ENCODE data around the gene NFYC.
"Not testable (repeated sequence)": the region's sequence is repeated elsewhere in the genome, so short reads cannot be mapped to it uniquely, and the experiment has no call there.

NFYC gene

DNA sequence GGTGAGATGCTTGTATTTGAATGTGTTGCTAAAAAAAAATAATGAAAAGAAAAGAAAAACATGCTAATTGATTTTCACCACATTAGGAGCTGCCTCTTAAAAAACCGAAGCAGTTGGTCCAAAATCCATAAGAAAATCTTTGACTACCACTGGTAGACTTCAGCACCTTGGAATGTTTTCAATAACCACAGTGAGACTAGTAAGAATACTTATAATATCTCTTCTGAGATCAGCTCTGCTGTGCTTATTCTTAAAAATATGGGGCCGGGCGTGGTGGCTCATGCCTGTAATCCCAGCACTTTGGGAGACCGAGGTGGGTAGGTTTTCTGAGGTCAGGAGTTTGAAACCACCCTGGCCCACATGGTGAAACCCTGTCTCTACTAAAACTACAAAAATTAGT is 15.1 kb downstream of the NFYC start:
- no peak for DNase-seq (ENCODE audit: low spot score)

- no peak for DNase-seq (ENCODE audit: low spot score)
Observed at GRCh38 chr1:40708750-40709099, 17.2 kb downstream of the NFYC start.

DNA sequence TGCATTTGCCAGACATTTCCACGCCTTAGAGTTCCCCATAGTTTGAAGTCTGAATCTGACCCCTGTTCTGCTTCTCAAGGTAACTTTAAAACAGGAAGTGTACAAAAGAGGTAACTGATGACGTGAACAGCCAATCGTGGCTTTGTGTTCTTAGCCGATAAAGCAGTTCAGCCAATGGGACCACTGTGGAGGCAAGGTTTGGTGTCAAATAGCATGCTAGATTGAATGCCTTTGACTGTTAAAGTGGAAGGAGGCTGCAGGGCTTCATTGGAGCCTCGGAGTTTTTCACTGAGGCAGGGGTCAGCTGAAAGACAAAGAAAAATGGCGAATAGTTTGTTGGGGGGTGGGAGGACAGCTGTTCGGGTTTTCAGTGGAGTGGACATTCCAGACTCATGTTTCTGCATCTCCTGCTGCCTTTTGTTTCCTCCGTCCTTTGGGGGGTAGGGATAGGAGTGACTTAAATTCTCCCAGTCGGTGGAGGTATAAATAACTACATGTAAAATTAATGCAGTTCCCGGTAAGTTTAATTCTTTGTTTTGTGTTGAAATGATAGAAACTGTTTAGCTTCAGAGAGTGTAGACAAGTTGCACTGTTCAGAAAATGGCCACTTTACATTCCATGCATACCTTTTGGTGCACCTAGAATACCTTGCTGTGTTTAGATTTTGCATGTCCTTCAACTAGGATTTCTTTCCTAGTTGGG is 17.7 kb downstream of the NFYC start:
- peak; percentile 98 for DNase-seq (ENCODE audit: low spot score)

DNA sequence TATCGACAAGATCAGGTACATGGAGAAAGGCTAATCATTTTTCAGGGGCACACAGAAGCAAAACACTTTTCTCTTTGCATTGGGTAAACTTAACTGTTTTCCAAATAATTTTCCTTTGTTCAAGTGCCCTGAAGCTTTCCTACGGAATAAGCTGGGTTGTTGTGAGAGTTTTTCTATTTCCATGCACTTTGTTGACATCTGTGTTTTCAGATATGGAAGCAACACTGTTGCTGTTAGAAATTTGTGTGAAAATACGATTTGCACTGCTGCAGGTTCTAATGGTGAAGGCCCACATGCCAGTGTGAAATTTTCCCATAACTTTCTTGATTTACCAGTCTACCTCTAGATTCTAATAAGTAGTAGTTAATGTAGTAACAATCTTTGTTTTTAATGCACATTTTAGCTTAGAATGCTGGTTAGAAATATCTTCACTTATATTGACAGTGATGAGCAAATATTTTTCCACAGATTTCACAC is 18.3 kb downstream of the NFYC start:
- no peak for DNase-seq (ENCODE audit: low spot score)

GRCh38 chr1:40710581-40711315 is 19.2 kb downstream of the NFYC start:
- peak; percentile 42 for DNase-seq (ENCODE audit: low spot score)

DNA sequence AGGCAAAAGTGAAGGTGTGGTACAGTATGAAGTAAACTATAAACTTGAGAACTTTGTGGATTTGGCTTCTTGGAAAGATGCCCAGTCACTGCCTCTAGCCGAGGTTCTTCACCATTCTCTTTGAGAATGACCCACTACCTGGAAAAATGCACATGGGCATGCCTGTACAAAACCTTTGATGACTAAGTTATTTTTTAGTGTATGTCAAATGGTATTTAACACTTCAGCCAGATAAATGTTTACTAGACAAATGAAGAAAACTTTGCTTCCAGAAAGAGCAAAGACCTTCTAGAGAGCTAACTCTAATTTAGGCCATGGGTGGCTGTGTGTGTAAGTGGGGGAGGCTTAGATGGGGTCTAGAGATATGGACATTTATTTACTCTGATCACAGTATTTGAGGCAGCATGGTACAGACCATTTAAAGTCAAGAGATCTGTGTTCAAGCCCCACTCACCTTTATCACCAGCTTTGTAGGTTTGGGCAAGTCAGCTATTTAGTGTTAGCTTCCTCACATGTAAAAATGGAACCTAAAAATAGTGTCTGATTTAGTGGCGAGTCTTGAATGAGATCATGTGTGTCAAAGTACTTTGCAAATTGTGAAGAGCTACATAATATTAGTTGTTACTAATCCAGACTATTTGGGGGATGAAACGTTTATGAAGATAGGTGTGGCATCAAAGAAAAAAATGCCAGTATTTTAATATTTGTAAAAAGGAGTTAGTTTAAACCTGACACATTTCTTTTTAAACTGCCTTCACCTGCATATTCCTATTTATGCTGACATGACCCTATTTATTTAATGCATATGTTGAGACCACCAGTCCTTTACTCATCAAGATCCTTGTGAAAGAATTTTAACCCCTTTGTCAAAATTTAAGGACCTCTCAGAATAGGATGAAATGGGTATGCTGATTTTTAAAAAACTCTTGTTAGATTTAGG is 20.2 kb downstream of the NFYC start:
- no peak for DNase-seq (ENCODE audit: low spot score)

- no peak for DNase-seq (ENCODE audit: low spot score)
Observed at GRCh38 chr1:40712405-40712944, 21.0 kb downstream of the NFYC start.

- peak; percentile 22 for DNase-seq (ENCODE audit: low spot score)
Observed at GRCh38 chr1:40712997-40713396, 21.5 kb downstream of the NFYC start.

DNA sequence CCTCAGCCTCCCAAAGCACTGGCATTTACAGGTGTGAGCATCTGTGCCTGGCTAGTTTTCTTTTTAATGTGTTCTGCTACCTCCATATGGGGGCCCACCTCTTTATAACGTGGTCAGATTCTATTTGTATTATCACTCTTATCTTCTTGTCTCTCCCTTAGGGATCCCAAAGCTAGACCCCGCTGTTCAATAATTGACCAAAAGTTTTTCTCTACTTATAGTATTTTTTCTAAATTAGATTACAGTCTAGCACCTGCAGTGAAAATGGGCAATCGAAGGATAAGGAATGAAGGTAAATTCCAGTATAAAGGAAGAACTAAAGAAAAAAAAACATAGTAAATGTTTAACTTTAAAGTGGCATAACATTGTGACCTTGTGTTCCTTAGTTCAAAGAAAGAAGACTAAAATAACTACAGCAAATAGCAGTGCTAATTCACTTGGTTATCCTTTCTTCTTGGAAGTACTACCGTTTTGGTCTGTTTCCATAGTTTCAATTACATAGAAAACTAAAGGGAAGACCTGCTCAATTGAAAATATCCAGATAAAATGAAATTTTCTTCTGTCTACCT is 24.1 kb downstream of the NFYC start:
- no peak for DNase-seq (ENCODE audit: low spot score)

GRCh38 chr1:40717065-40717464 is 25.6 kb downstream of the NFYC start:
- no peak for DNase-seq (ENCODE audit: low spot score)

DNA sequence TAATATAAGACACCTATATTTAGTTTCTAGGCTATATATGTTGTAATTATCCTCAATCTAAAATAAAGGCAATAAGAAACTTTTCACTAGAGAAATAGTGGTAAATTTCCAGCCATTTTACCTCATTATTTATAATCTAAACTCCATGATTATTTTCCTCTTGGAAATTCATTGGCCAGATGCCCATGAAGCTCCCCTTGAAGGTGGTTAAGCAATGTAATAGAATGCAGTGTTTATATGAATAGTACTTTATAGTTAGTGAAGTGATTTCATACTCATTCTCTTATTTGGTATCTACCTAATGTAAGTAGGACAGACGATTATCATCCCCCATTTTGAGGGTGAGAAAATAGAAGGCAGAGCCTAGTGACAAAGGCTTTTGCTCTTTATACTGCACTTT is 26.5 kb downstream of the NFYC start:
- no peak for DNase-seq (ENCODE audit: low spot score)

- DNase-seq (ENCODE audit: low spot score) = no peak
Observed at GRCh38 chr1:40720493-40720892, 29.0 kb downstream of the NFYC start.

GRCh38 chr1:40722622-40723021 is 31.1 kb downstream of the NFYC start:
- DNase-seq (ENCODE audit: low spot score) = no peak

GRCh38 chr1:40723196-40723955 is 31.9 kb downstream of the NFYC start:
- no peak for DNase-seq (ENCODE audit: low spot score)

DNA sequence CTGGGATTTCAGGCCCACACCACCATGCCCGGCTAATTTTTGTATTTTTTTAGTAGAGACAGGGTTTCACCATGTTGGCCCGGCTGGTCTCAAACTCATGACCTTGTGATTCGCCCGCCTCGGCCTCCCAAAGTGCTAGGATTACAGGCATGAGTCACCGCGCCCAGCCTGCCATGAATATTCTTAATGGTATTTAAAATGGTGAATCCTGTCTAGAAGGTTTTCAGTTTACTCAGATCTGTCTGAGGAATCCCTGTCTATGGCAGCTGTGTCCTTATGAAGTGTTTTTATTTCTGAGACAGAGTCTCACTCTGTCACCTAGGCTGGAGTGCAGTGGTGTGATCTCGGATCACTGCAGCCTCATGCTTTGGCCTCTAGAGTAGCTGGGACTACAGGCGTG is 36.2 kb downstream of the NFYC start:
- not testable (repeated sequence) for DNase-seq (ENCODE audit: low spot score)

DNA sequence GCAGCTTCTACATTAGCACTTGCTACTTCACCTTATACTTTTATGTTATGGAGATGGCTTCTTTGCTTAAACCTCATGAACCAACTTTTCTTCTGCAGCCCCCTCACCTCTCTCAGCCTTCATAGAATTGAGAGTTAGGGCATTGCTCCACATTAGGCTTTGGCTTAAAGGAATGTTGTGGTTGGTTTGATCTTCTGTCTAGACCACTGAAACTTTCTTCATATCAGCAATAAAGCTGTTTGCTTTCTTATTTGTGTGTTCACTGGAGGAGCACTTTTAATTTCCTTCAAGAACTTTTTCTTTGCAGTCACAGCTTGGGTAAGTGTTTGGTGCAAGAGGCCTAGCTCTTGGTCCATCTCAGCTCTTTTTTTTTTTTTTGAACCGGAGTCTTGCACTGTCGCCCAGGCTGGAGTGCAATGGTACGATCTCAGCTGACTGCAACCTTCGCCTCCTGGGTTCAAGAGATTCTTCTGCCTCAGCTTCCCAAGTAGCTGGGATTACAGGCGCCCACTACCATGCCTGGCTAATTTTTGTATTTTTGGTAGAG is 37.9 kb downstream of the NFYC start:
- not testable (repeated sequence) for DNase-seq (ENCODE audit: low spot score)

GRCh38 chr1:40732756-40733301 is 41.3 kb downstream of the NFYC start:
- no peak for DNase-seq (ENCODE audit: low spot score)

- DNase-seq (ENCODE audit: low spot score) = no peak
Observed at GRCh38 chr1:40734882-40735628, 43.6 kb downstream of the NFYC start.

DNA sequence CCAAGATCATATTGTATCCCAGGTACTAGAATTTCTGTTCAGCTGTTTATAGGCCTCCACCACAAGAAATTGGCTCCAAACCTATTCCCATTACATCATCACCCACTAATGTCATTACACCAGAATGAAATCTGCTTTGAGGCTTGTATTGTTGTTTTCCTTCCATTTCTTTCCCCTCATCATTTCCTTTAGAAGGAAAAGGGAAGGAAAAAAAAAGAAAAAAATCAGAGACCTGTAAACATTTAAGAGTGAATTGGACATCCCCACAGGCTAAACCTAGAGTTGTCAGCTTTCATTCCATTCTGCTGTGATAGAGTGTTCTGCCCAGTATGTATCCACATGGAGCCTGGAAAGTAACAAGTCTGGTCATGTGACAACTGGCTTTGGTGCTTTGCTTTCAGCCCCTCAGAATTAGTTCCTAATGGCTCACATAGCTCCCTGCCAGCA is 44.6 kb downstream of the NFYC start:
- peak; percentile 46 for DNase-seq (ENCODE audit: low spot score)

DNA sequence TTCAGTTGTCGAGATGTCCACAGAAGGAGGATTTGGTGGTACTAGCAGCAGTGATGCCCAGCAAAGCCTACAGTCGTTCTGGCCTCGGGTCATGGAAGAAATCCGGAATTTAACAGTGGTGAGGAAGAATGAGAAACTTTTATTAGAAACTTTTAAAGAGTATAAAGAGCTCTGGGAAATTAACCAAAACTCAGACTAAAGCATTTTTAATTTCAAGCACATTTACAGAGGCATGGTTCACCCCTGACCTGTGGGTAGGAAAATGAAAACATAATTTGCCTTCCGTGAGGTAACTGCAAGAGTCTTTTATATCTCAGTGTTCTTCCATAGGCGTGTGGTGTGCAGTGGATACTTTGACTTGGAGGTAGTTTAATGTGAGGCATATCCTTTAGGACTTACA is 47.3 kb downstream of the NFYC start:
- no peak for DNase-seq (ENCODE audit: low spot score)
